Astrocyte of the cerebellum (primary cell): Measurements from ENCODE around the gene MT1A.
"Not testable (repeated sequence)": the region's sequence is repeated elsewhere in the genome, so short reads cannot be mapped to it uniquely, and the experiment has no call there.

Source experiments
- DNase-seq: peaks from one replicate; pipeline ENCODE4 v3.0.0-alpha.2; 2011; ENCODE audit warnings: low read depth
- H3K4me3 ChIP-seq: 2 replicates; pipeline ENCODE4 v1.5.1; 2011; ENCODE audit warnings: mild to moderate bottlenecking, low read depth, low read length, moderate library complexity
- CTCF ChIP-seq: IDR thresholded peaks from 2 replicates; pipeline ENCODE4 v1.5.1; 2012; ENCODE audit warnings: low read length, low read depth, moderate library complexity, mild to moderate bottlenecking; ENCODE audit errors: missing control alignments
- in situ Hi-C: cut with HindIII; loops from 2 replicates; pipeline ENCODE4 v1.10.0; 2017; ENCODE audit warnings: low sequenced_read_pairs

Gene MT1A

DNA sequence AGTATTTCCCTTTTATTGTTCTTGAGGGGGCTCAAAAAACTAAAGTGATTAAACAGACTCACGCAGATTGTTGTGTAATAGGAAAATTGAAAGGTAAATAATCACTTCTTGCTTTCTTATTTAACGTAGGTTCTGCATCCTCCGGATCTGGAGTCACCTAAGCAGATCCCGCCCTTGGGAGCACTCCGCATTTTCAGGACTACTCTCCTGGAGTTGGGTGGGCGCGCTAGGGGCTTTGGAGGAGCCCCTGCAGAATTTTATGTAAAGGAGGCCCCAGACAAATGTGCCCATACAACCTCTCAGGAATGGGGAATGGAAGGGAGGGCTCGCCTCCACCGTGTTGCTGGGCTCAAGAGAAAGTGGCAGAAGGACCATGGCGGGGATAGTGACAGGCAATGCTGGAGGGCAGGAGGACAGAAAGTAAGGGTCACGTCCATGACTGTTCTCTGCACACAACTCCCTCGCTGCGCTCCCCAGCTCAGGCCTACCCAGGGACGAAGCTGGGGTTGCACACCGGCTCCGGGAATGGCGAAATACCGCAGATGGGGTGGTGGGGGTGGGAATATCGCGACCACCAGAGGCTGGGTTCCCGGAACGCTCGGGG, 21.8 kb upstream of the MT1A start:
- in situ Hi-C loops = no loop called here
- H3K4me3 ChIP-seq = peak overlapping the region; percentile 28
- no peak for TF ChIP-seq CTCF
- no peak for DNase-seq

GRCh38 chr16:56617212-56618085, 21.0 kb upstream of the MT1A start:
- in situ Hi-C loops = no loop called here
- DNase-seq = no peak
- TF ChIP-seq CTCF = no peak
- H3K4me3 ChIP-seq = peak overlapping the region; percentile 28

DNA sequence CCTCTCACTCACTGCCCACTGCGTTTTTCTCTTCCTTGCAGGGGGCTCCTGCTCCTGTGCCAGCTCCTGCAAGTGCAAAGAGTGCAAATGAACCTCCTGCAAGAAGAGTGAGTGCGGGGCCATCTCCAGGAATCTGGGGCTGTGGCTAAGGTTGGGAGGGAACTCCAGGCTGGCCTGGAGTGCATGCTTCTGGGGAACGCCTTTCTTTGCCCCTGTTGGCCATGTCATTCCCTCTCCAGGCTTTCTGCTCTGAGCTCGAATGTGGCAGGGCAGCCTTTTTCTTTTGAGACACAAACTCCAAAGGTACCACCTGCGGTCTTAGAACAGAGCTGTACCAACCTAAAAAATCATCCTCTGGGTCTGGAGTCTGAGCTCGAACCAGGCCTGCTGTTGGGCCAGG, 20.3 kb upstream of the MT1A start:
- in situ Hi-C loops = no loop called here
- DNase-seq = no peak
- no peak overlapping the region for H3K4me3 ChIP-seq
- no peak for TF ChIP-seq CTCF

DNA sequence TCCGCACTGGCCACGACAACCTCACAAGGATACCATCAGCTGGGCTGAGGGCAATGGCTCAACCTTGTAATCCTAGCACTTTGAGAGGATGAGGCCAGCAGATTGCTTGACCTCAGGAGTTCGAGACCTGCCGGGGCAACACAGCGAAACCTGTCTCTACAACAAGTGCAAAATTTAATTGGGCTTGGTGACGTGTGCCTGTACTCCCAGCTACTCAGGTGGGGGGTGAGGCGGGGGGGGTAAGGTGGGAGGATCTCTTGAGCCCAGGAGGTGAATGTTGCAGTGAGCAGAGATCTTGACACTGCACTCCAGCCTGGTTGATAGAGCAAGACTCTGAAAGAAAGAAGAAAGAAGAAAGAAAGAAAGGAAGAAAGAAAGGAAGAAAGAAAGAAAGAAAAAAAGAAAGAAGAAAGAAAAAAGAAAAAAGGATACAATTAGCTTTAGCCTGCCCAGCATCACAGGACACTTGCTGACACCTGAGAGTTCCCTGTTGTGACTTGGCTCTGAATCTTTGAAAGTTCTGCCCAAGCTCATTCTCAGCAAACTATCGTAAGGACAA, 18.0 kb upstream of the MT1A start:
- TF ChIP-seq CTCF = no peak
- no peak for DNase-seq
- no peak overlapping the region for H3K4me3 ChIP-seq
- in situ Hi-C loops = no loop called here

DNA sequence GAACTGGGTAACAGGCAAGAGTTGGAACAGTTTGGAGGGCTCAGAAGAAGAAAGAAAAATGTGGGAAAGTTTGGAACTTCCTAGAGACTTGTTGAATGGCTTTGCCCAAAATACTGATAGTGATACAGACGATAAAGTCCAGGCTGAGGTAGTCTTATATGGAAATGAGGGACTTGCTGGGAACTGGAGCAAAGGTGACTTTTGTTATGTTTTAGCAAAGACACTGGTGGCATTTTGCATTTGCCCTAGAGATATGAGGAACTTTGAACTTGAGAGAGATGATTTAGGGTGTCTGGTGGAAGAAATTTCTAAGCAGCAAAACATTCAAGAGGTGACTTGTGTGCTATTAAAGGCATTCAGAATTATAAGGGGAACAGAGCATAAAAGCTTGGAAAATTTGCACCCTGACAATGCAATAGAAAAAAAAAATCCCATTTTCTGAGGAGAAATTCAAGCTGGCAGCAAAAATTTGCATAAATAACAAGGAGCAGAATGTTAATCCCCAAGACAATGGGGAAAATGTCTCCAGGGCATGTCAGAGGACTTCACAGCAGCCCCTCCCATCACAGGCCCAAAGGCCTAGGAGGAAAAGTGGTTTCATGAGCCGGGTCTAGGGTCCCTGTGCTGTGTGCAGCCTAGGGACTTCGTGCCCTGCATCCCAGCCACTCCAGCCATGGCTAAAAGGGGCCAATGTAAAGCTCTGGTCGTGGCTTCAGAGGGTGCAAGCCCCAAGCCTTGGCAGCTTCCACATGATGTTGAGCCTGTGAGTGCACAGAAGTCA, 16.6 kb upstream of the MT1A start:
- DNase-seq, in situ Hi-C loops, H3K4me3 ChIP-seq: not testable (repeated sequence)

DNA sequence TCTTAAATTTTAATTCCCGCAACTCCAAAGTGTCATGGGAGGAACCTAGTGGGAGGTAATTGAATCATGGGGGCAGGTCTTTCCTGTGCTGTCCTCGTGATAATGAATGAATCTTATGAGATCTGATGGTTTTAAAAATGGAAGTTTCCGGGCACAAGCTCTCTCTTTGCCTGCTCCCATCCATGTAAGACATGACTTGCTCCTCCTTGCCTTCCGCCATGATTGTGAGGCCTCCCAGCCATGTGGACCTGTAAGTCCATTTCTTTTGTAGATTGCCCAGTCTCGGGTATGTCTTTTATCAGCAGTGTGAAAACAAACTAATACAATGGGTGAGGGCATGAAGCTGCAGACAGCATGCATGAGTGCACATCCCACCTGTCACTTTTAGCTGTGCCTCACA, 15.3 kb upstream of the MT1A start:
- DNase-seq, H3K4me3 ChIP-seq, in situ Hi-C loops: not testable (repeated sequence)

DNA sequence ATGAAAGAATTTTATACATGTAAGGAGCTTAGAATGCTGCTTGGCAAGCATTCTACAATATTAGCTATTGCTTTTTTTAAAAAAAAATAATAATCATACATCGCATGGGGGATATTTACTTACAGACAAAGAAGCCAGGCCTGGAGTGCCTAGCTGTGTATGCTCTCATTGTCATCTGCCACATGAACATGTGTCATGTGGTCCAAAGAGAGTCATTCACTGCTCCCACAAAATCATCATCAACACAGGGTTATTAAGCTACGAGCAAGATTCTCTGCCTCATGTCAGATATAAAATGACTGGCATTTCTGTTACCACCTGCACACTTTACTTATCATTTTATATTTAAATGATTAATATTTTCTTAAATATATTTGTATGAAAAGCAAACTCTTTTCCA, 14.8 kb upstream of the MT1A start:
- TF ChIP-seq CTCF = no peak
- DNase-seq = no peak
- H3K4me3 ChIP-seq = no peak overlapping the region
- in situ Hi-C loops = no loop called here
